OCI-LY7 (cell line): ENCODE measurements around the gene RAB3IL1.

Source experiments
- EZH2phosphoT487 ChIP-seq: fragments of 200-600 bp; sonication (generic); IDR thresholded peaks from 2 replicates; pipeline ENCODE4 v1.6.1; 2018; ENCODE audit warnings: low read depth, borderline replicate concordance, mild to moderate bottlenecking, mixed run types, antibody characterized with exemption, low read length, moderate library complexity, mixed read lengths
- TF ChIP-seq, protein P1 (sequence below): fragments of 200-600 bp; sonication (generic); conservative IDR thresholded peaks from 2 replicates; pipeline ENCODE4 v1.5.1; 2014; ENCODE audit warnings: mild to moderate bottlenecking, antibody characterized with exemption, low read length, moderate library complexity, mixed read lengths

DNA sequence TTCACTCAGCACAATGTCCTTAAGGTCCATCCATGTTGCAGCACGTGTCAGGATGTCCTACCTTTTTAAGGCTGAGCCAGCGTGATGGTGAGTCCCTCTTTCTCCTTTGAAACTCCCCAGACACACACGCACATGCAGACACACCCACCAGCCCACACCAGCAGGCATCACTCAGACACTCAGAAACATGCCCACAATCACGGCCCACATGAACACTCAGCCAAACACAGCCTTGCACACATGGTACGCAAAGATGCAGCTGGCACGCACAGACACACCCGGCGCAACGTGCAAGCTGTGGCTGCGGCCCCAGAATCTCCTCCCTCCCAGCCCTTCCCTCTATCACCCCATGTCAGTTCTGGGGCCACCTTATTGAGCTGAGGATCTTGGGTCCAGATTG lies 34.0 kb downstream of the RAB3IL1 start:
- TF ChIP-seq, protein P1, sequence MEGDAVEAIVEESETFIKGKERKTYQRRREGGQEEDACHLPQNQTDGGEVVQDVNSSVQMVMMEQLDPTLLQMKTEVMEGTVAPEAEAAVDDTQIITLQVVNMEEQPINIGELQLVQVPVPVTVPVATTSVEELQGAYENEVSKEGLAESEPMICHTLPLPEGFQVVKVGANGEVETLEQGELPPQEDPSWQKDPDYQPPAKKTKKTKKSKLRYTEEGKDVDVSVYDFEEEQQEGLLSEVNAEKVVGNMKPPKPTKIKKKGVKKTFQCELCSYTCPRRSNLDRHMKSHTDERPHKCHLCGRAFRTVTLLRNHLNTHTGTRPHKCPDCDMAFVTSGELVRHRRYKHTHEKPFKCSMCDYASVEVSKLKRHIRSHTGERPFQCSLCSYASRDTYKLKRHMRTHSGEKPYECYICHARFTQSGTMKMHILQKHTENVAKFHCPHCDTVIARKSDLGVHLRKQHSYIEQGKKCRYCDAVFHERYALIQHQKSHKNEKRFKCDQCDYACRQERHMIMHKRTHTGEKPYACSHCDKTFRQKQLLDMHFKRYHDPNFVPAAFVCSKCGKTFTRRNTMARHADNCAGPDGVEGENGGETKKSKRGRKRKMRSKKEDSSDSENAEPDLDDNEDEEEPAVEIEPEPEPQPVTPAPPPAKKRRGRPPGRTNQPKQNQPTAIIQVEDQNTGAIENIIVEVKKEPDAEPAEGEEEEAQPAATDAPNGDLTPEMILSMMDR: no peak
- no peak for TF ChIP-seq EZH2phosphoT487
